HUDEP-2 (cell line): Measurements from ENCODE around the gene RBM15B.
"Not testable (repeated sequence)": the region's sequence is repeated elsewhere in the genome, so short reads cannot be mapped to it uniquely, and the experiment has no call there.

Experiments
- DNase-seq, 76 experiments: peaks; one replicate each; lab custom pipeline; 2025; ENCODE audit not compliant: unreplicated experiment in 76 of 76; lab: John Stamatoyannopoulos, UW

RBM15B gene, protein sequence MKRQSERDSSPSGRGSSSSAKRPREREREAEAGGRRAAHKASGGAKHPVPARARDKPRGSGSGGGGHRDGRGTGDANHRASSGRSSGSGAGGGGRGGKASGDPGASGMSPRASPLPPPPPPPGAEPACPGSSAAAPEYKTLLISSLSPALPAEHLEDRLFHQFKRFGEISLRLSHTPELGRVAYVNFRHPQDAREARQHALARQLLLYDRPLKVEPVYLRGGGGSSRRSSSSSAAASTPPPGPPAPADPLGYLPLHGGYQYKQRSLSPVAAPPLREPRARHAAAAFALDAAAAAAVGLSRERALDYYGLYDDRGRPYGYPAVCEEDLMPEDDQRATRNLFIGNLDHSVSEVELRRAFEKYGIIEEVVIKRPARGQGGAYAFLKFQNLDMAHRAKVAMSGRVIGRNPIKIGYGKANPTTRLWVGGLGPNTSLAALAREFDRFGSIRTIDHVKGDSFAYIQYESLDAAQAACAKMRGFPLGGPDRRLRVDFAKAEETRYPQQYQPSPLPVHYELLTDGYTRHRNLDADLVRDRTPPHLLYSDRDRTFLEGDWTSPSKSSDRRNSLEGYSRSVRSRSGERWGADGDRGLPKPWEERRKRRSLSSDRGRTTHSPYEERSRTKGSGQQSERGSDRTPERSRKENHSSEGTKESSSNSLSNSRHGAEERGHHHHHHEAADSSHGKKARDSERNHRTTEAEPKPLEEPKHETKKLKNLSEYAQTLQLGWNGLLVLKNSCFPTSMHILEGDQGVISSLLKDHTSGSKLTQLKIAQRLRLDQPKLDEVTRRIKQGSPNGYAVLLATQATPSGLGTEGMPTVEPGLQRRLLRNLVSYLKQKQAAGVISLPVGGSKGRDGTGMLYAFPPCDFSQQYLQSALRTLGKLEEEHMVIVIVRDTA

DNA sequence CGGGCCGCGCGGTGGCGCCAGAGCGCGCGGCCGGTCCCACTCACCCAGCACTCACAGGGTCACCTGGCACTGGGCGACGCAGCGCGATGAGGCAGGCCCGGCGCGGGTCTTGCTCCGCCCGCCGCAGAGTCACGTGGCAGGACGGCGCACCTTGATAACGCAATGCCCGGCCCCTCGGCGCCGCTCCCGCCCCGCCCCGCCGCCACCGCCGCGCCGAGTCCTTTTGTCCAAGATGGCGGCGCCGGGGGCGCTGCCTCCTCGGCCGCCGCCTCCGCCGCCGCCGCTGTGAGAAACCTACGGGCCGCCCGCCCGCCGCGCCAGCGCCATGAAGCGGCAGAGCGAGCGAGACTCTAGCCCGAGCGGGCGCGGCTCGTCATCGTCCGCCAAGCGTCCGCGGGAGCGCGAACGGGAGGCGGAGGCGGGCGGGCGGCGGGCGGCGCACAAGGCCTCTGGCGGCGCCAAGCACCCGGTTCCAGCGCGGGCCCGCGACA lies at the start of gene RBM15B:
RBM15B (plus strand) TSS at position 211 of the 491 bp plus-strand sequence; CDS start at position 326, 115 bp downstream.
- peak in 75 of 76 experiments; percentile 30 to 98 (median 93) for DNase-seq

DNA sequence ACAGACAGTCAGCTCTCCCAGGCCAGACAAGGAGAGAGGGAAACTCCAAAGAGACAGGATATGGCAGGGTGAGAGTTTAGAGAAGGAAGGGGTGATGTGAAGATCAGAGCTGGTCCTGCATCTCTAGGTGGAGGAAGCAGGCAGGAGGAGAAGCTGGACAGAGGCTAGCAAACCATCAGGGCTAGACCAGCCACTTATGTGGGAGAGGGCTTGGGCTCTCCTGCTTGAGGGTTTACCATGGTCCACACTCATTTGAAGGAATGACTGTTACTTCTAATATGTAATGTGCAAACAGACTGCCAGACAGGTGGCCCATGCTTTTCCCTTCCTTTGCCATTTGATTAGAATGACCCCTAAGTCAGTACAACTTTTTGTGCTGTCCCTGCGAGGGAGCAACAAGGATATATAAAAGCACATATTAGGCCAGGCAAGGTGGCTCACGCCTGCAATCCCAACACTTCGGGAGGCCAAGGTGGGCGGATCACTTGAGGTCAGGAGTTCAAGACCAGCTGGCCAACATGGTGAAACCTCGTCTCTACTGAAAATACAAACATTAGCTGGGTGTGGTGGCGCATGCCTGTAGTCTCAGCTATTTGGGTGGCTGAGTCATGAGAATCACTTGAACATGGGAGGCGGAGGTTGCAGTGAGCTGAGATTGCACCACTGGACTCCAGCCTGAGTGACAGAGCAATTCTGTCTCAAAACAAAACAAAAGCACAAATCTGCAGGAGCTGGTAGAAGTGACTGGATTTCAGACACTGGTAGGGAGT lies 47.0 kb upstream of the RBM15B start:
- no peak for DNase-seq

DNA sequence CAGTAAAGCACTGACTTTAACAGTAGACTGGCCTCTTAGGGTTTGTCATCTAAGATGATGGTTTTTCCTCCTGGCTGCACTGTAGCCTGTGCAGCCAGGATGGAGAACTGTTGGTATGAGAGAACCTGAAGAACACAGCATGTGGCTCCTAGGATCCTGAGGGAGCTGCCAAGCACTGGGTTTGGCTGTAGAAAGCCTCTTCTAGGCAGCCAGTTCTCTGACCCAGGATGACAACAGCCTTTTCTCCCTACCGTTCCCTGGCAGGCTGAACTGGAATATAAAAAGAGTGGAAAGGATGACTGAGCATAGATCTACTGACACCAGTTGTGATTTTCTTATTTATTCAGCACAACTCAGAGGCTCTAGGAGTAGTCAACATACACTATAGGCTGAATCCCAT lies 40.3 kb upstream of the RBM15B start:
- DNase-seq: no peak

DNA sequence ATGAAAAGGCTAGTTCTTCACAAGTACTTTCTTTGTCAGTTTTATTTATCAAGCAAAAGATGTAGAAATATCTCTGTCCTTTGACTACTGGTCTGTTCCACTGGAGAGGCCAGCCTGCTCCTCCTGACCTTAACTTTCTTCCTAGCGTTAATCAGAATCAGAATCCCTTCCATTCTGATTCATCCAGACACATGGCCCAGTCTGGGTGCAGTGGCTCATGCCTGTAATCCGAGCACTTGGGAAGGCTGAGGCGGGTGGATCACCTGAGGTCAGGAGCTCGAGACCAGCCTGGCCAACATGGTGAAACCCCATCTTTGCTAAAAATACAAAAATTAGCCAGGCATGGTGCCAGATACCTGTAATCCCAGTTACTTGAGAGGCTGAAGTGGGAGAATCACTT lies 38.0 kb upstream of the RBM15B start:
- DNase-seq: no peak

DNA sequence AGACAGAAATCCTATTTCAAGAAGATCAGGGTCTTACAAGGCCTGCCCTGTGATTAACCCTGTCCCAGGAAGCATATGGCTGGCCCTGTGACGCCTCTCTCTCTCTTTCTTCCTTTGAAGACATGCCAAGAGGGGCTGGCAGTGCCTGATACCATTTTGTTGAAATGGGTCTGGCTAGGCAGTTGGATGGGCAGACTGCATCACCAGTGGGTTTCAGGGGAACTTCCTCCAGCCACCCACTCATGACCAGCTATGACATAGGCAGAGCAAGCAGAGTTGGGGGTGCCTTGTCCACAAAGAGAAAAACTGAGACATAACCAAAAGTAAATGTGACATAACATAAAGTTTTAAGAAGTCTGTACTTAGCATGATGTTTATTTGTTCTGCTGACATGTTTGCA lies 37.4 kb upstream of the RBM15B start:
- DNase-seq: no peak

DNA sequence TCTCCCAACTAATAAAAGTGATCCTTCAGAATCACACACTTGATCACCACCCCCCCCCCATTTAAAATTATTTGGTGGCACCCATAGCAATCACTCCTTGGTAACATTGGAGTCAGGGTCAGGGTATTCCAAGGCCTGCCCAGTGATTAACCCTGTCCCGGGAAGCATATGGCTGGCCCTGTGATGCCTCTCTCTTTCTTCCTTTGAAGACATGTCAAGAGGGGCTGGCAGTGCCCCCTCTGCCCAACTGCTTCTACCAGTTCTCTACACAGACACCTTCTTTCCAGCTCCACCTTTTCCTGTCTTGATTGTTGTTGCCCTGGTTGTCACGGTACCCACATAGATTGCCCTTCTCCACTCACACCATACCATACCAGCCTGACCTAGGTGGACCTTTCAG lies 36.9 kb upstream of the RBM15B start:
- no peak for DNase-seq

DNA sequence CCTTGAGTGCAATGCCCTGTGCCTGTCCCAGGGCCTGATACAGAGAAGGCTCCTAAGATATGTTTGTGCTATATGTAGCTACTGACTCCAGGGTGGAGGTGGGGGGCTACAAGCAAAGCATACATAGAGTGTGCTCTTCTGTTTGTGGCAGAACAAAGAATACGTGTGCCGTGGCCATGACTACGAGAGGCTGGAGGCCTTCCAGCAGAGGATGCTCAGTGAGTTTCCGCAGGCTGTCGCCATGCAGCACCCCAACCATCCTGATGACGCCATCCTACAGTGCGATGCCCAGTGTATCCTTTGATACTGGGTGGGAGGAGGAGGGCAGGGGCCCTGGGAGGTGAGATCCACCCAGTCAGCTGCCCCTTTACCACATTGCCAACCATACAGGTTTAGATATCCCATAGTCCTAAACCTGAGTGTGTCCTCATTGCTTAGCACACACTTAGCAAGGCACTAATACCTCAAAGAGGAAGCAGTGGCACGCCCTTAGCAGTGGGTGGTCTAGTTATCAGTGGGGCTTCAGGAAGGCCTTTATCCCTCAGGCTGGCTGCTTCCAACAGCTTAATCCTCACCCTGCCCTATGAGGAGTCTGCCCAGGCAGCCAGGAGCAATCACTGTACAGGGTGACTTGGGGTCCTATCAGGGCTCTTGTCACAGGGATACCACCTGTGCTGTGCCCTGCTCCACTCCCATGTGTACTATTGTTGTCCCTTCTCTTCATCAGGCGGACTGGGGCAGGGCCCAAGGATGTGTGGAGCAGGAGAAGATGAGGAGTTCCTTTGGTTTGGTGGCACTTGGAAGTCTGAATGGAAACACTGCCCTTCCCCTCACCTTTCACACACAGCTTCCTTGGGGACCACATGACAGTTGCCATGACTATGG lies 36.1 kb upstream of the RBM15B start:
- DNase-seq: no peak

DNA sequence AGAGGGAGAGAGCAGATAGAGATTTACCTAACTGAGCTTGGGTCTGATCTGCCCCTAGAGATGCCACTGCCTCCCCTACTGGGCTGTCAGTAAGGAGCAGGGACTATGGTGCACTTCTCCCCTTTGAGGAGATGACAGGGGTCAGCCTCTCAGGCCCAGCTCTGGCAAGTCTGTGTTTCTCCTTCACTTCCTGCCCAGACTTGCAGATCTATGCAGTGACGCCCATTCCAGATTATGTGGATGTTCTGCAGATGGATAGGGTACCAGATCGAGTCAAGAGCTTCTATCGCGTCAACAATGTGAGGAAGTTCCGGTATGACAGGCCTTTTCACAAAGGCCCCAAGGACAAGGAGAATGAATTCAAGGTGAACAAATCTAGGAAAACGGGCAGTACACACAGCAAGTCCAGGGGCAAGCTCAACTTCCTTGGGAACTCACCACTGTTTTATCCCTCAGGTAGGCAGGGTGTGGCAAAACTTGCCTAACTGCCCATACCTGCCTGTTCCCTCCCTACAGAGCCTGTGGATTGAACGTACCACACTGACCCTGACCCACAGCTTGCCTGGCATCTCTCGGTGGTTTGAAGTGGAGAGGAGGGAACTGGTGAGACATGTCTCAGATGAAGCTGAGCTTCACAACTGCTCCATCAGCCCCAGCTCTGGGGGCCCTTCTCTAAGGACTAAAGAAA lies 35.0 kb upstream of the RBM15B start:
- DNase-seq: no peak

DNA sequence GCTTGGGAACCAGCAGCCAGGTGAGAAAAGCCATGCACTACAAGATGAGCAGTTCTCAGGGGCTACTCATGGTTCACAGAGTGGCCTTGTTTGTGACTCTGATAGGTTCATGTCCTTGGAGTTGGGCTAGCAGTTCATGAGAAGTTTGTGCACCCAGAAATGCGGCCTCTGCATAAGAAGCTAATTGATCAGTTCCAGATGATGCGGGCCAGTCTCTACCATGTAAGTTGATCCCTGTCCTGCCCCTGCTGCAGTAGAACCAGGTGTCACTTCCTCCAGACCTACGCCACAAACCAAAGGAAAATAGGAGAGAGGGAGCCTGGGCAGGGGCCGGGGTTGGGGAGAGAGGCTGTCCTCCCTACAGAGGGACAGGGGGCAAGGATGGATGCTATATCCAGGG lies 33.2 kb upstream of the RBM15B start:
- DNase-seq: no peak

DNA sequence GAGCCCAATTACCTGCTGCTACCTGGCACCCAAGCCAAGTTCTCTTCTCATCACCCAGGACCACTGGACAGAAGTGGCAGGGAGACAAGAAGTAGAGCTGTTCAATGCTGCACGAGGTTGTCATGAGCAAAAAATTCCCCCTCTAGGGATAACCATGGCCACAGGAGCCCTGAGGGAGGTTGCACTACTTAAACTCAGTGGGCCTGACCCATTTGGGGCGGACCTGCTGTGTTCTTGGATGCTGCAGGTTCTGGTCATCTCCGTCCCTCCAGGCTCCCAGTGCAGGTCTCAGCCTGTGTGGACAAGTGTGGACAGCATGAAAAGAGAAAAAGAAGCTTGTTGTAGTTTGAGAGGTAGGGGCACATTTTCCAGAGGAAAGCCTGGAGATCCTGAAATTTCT lies 32.1 kb upstream of the RBM15B start:
- no peak for DNase-seq

DNA sequence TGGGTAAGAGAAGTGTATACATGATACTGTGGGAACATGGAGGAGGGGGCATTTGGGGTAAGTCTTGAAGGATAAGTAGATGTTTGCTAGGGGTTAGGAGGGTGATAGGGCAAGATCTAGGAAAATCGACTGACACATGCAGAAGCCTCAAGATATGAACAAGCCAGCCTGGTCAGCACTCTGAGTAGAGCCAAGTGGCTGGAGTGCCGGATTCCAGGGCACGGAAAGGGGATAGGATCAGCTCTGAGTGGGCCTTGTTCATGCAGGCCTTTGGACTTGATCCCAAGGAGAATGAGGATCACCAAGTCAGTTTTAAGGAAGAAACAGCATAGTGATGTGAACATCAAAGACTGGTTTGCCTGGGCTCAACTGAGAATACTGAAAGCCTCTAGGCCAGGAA lies 30.3 kb upstream of the RBM15B start:
- DNase-seq: no peak

DNA sequence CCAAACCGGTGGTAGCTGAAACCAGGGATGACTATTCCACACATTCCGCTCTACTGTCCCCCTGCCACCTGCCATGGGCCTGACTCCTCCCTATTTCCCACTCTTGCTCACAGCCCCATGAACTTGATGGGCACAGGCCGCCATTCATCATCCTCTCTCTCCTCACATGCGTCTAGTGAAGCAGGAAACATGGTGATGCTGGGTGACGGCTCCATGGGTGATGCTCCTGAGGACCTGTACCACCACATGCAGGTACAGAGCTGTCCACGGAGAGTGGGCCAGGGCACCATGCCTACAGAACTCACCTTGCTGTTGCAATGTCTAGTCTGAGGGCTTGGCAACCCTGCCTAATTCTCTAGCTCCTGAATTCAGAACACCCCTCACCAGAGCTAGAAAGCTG lies 29.3 kb upstream of the RBM15B start:
- no peak for DNase-seq

DNA sequence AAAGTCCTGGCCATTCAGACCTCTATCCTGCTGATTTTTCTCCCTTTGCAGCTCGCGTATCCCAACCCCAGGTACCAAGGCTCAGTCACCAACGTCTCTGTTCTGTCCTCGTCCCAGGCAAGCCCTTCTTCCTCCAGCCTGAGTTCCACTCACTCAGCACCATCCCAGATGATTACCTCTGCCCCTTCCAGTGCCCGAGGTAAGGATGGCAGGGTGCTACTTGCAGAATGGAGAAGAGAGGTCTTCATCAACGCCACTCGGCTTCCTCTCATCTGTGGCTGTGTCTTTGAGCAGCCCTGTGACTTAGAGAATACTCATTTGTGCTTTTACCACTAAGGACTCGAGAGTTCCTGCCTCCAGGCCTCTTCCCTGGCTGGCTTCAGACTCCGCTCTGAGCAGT lies 28.6 kb upstream of the RBM15B start:
- DNase-seq: no peak

DNA sequence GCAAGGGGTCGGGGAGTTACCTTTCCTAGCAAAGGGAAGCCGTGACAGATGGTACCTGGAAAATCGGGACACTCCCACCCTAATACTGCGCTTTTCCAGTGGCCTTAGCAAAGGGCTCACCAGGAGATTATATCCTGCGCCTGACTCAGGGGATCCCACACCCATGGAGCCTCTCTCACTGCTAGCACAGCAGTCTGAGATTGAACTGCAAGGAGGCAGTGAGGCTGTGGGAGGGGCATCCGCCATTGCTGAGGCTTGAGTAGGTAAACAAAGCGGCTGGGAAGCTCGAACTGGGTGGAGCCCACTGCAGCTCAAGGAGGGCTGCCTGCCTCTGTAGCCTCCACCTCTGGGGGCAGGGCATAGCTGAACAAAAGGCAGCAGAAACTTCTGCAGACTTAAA lies 22.8 kb upstream of the RBM15B start:
- not testable (repeated sequence) for DNase-seq

DNA sequence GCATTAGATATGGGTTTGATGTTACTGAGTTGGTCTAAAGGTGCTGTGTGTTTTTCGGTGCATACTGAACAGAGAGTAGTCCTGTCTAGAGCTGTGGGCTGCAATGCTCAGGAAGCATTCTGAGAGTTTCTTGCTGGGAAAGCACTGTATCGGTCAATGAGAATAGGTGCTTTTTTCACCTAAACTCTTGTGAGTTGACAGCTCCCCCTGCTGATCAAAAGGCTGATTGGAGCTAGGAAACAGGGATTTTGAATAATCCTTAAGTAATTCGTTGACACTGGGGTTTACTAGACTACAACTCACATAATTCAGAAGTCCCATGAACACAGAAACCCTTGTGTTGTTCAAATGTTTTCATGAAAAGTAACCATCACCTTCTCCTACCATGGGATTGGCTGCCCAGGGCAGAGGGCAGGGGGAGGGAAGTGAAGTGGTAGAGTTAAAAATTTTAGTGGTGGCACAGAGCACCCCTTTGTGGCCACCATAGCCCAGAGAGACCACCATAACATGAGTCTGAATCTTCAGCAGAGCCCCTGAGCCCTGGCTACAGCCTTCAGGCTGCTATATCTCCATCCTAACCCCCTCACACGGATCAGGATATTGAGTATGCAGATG lies 19.0 kb upstream of the RBM15B start:
- DNase-seq: peak in 30 of 76 experiments; percentile 3 to 55 (median 17)

DNA sequence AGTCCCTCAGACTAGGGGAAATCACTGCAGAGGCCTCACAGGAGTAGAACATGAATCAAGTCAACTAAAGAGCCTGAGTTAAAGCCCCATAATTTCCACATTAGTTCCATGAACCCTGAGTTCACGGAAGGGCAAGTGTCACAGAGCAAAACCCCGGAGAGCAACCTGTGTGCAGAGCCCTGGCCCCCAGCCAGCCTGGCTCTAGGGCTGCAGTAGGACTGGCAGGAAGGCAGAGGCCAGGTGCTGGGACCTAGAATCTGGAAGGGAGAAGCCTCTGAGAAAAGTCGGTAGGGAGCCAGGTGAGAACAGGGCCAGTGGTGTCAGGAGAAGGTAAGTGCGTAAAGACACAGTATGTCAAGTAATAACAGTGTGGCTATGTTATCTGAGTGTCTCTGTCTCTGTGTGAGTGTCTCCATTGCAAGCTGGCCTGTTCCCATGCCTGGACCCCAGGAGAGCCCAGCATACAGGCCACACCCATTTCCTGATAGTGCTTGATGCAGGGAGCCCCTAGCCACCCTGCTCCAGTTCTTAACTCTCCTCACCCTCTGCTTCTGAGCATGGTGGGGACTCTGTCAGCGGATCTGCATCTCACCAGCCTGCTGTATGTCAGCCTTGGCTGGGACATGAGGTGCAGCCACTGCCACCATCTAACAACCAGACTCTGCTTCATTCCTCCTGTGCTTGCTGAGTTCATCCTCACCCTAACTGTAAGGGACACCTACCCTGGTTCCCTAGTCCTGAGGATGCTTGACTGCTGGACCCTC lies 17.2 kb upstream of the RBM15B start:
- DNase-seq: no peak

DNA sequence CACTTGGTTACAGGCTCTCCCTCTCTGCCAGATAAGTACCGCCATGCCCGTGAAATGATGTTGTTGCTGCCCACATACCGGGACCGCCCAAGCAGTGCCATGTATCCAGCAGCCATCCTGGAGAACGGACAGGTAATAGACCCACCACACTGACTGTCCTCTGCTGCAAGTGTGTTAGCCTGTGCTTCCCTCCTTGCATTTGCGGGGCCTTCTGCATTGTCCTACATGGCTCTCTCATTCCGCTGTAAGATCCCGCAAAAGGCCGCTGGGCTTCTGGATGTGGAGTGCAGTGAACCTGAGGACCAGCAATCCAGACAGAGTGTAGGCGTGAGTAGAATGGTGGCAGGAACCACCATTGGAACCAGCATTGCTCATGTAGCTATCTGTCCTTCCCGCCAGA lies 16.6 kb upstream of the RBM15B start:
- no peak for DNase-seq

DNA sequence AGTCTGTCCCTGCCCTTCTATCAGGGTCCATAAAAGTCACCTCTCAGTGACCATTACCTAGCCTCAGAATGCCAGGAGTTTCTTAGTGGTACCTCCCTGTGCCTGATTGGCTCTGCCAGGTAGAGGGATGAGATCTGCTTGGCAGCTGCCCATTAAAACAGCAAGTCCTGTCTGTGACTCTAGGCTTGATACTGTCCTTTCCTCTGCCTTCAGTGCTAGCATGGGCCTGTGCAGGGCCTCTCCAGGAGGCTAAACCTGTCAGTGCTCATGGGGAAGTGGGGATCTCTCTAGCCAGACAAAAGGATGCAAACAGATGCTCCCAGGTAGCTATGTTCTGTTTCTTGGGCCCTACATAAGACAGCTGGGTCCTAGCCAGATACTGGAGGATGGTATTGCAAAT lies 15.9 kb upstream of the RBM15B start:
- no peak for DNase-seq
